GM21367 (cell line): Measurements from ENCODE around the gene C1orf159.
"Not testable (repeated sequence)": the region's sequence is repeated elsewhere in the genome, so short reads cannot be mapped to it uniquely, and the experiment has no call there.

Experiments used
- ATAC-seq: cut with Tn5 transposase; IDR thresholded peaks from one replicate; pipeline ENCODE4 v1.9.1; 2021; ENCODE audit not compliant: unreplicated experiment

The C1orf159 gene

DNA sequence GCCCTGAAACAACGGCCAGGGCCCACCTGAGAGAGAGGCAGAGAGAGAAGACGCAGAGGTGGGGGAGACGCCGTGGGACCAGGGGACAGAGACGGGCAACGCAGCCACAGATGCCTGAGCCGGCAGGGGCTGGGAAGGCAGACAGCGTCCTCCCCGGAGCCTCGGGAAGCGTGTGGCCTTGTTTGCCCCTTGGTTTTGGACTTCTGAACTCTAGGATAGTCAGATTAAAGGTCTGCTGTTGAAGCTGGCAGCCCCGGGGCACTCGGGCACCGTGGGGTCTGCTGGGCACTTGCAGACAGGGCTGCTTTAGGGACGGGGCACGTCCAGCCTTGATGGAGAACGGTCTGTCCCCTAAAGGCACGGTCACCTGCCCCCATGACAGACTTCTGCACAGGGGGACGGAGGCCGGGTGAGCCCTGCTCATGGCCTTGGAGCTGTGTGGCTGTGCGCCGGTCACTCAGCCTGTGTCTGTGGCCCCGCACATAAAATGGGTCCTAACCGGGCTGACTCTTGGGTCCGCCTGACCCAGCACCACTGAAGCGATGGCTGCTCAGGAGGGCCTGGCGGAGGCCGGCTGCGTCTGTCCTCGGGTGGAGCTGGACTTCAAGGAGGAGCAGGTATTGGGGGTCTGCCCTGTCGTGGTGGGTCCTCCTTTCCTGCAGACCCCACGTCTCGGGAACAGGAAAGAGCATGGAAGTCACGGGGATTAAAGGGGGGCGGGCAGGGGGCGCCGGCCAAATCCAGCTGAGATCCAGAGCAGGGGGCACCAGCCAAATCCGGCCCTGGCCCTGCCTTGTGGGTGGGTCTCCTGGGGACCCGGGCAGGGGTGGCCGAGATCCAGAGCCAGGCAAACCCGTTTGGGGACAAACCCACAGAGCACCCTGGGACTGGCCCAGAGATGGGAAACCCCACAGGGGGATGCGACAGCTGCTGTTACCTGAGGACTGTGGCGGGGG is 32.2 kb downstream of the C1orf159 start:
- no peak for ATAC-seq

DNA sequence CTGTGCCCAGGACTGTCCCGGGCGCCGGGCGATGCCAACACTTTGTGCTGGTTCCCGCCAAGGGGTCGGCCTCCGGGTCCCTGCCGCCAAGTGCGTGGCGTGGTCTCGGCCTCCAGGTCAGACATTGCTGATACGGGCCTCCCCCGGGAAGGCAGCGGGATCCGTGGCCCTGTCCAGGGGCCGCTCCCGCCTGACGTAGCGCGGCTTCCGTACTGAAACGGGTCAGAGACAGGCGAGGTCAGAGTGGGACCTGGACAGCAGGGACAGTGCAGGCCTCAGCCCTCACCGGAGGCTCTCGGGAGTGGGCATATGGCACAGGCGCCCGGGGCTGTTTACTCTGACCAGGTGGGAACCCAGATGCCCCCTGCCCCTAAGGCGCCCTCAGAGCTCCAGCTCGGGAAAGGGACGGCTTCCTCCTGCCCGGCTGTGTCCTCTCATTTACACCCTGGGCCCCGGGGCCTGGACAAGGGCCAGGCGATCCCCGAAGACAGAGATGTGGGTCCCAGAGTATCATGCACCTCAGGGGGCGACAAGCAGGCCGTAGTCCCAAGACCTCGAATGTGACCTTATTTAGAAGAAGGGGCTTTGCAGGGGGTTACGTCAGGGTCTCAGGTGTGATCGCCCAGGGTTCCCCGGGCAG is 33.0 kb downstream of the C1orf159 start:
- no peak for ATAC-seq

DNA sequence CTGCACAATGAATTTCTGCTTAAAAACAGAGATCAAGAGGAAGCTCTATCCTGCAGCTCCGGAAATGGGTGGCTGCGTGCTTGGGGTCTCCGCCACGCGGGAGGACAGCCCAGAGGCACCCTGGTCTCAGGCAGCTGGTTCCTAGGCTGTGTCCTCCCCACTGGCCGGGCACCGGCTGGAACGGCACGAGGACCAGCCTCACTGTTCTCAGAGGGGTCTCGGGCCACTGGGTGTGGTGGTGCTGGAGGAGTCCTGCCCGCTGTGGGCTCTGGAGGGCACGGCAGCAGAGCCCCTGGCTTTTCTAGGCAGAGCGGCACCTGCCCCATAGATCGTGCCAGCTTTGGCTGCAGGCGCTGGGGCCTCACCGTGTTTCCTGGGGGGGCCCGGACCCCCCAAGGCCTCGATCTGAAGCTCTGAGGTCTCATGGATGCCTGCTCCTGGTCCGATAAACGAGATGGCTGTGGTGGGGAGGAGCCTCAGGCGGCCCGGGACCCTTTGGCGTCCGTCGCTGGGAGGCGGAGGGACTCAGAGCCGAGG is 33.6 kb downstream of the C1orf159 start:
- no peak for ATAC-seq

DNA sequence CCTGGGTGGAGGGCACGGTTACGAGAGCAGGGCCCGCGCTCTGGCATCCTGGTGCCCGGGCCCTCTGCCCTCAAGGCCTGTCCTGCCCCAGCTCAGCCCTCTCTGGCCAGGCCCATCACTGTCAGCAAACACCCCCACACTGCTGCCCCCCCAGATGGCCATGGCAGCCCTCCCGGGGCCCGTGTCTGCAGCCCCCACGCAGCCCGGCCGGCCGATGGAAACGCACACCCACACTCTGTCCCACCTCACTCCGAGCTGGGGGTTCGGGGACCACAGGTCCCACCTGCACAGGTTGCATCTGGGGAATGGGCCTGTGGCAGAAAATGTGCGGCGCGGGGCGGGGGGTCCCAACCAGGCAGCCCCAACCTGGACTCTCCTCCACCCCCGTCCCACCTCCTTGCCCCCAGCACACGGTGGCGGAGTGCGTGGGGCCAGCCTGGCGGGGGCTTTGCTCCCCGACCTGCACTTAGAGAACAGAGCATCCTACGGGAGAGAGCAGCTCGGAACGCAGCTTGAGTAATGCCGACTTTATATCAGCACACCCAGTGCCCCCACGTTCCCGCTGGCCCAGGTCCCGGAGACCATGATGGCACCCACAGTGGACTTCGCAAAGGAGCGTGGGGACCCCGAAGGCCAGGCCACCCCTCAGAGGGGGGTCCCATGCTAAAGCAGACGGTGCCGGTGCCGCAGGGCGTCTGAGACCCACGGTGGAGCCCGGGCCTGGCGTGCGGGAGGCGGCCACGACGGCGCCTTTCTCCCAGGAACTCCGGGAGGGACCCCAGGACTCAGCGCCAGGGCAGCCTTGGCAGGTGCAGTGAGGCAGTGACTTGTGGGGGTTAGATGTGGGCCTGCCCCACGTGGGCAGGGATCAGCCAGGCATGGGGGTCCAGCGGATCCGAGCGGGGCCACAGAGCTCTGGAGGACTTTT is 34.3 kb downstream of the C1orf159 start:
- ATAC-seq: no peak

DNA sequence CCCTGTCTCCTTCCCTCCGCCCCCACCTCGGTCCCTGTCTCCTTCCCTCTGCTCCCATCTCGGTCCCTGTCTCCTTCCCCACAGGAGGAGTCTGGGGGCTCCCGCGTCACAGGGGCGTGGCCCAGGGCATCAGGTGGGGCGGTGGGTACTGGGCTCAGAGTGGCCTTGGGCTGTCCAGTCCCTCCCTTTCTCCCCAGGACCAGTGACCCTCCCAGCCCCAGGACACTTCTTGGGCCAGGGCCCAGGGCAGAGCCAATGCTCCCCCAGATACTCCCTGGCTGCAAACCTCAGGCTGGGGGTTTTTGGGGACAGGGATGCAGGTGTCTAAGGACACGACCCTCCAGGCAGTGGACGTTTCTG is 35.0 kb downstream of the C1orf159 start:
- no peak for ATAC-seq

DNA sequence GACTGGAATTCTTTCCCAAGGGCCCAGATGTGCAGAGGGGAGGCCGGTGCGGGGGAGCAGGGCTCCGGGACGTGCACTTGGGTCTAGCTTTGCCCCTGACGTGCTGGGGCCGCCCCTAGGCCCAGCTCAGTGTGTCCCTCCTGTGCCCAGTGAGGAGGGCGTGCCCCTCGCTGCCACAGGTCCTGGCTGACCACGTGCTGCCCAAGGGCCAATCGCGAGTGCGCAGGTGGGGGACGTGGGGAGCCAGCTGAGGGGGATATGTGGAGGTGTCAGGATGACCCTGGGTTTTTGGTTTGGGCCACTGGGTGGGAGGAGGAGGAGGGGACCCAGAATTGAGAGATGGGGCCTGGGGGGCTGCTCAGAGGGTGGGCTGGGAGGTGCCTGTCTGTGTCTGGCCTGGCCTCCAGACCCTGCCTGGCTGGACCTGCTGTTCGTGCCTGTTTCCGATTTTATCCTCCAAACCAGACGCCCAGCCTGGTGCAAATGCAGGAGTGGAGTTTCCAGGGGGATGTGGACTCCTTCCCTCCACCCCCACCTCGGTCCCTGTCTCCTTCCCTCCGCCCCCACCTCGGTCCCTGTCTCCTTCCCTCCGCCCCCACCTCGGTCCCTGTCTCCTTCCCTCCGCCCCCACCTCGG is 35.6 kb downstream of the C1orf159 start:
- ATAC-seq: no peak

DNA sequence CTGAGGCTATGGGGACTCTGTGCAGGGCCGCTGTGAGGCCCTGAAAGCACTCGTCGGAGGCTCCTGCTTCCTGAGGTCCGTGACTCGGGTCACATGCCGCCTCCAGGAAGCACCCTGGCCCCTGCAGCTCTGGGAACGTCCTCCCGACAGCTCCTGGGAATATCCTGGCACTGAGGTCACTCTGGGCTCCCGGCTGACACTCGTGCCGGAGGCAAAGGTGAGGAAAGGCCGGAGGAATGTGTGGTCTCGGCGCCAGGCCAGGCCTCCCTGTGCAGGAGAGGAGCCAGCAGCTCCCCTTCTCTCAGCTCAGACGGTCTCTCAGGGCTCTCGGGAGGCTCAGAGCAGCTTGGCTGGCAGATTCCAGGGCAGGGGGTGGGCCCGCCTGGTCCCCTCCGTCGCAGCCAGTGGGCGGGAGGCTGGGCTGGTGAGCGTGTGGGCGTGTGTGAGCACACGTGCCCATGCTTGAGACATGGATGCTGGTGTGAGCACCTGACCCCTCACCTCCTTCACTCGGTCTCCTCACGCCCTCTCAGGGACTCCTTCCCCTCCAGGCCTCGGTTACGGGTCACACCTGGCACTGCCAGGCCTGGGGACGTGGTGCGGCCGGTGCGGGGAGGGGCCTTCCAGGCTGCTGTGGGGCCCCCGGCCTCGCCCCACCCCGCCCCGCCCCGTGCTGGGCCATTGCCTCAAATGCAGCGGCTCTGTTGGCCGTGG is 36.3 kb downstream of the C1orf159 start:
- ATAC-seq: no peak

DNA sequence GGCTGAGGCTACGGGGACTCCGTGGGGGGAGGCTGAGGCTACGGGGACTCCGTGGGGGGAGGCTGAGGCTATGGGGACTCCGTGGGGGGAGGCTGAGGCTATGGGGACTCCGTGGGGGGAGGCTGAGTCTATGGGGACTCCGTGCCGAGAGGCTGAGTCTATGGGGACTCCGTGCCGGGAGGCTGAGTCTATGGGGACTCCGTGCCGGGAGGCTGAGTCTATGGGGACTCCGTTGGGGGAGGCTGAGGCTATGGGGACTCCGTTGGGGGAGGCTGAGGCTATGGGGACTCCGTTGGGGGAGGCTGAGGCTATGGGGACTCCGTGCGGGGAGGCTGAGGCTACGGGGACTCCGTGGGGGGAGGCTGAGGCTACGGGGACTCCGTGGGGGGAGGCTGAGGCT is 38.5 kb downstream of the C1orf159 start:
- ATAC-seq: not testable (repeated sequence)

DNA sequence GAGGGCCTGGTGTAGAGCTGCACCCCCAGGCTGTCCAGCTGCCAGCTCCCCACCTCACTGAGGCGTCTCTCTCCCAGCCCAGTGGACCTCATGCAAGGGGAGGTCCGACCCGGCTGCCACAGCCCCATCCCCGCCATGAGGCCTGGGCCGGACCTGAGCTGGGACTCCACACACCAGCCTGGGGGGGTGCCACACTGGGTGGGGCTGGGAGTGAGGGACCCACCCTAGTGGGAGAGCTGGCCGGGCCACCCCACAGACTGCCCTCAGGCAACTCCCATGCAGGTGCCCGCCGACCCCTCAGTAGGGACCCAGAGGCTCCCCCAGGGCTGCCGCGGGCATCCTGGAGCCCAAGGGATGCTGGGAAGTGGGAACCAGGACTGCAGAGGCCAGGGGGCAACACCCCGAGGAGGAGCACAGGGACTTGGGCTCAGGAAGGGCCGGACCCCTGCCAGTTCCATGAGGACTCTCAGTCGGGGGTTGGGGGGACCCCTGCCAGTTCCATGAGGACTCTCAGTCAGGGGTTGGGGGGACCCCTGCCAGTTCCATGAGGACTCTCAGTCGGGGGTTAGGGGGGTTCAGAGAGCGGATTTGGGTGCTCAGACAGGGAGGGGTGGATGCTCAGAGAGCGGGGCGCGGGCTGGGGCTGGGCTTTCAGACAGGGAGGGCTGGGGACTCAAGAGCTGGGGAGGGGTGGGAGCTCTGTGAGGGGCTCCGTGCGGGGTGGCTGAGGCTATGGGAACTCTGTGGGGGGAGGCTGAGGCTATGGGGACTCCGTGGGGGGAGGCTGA is 40.5 kb downstream of the C1orf159 start:
- no peak for ATAC-seq

DNA sequence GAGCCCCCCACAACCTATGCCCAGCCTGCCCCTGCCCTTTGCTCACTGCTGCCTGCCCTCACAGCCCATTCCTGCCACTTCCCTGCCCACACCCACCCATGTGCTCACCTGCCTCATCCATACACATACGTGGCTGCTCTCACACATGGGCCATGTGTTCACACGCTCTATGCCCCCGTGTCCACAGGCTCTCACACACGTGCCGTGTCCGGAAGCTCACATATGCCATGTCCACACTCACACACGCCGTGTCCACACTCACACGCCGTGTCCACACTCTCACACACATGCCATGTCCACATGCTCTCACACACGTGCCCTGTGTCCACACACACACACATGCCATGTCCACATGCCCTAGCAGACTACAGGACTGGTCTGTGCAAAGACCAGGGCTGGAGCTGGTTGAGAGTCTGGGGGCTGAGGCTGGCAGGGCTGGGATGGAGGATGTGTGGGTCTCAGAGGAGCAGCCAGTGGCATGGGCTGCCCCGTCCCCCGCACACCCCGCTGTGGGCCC is 41.2 kb downstream of the C1orf159 start:
- ATAC-seq: no peak

DNA sequence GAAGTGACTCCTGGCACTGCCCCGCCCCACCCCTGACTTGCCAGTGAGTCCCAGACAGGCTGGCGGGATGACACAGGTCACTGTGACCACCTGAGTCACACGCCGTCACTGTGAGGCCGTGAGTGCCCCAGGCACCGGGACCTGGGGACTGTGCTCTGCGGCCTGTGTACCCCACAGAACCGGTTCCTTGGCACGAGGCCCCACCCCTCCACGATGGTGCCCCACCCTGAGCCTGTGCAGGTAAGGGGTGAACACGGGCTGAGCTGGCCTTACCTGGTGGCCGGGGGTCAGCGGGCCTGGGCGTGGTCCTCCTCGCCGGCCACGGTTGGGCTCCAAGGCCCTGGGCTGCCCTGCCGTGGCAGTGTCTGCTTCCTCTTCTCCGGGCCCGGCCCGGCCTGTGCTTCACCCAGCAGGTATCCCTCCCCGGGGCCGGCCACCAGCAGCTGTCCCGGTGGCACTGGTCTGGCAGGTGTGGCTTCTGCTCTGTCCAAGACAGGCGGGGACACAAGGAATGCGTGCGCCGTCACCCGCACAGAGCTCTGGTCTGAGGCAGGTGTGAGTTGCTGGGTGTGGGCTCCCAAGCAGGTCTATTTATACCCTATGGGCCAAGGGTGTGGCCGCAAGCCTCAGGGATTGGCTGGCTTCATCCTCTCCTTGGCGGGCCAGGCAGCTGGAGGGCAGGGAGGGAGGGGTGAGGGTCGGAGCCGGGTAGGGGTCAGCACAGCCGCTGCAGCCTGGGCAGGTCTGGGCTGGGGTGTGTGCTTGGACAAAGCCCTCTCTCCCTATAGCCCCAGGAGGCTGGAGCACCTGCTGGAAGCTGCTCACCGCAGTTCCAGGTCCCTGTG is 41.9 kb downstream of the C1orf159 start, which contains the start of gene RNF223:
RNF223 (minus strand) TSS at position 564 of the 845 bp plus-strand sequence. CDS start 1,740 bp downstream, outside the sequence.
- ATAC-seq: no peak

DNA sequence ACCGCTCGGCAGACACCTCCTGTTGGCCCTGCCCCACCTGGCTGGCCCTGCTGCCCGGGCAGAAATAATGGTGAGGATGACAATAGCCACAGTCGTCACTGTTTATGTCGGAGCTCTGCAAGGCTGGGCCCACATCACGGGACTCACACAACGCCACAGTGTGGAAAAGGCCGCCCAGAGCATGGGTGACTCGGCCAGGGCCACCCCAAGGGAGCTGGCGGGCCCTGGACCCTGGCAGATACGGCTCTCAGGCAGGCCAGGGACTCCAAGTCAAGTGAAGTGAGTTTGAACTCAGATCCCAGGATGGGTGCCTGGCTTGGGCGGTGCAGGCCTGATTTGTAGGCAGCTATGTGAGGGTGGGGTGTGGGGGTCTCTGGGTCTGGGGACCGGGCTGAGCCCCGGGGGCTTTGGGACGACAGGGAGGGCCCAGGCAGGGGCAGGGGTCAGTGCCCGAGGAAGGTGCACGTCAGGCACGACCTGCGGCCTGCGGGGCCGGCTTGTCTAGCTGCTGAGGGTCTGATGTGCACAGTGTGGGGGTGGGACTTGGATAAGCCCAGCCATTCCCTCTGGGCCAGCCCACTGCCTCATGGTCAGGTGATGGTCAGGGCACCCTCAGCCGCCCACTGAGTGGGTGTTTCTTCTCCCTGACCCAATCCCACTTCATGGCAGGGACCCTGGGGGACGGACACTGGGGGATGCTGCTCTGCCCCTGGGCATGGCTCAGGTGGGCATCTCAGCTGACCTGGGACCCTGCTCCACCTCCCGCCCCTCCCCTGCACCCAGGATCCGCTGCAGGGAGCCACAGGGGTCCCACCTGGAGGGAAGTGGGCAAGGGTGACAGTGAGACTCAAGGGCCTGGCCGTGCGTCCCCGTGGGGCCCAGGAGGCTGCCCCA is 42.8 kb downstream of the C1orf159 start:
- ATAC-seq: no peak

DNA sequence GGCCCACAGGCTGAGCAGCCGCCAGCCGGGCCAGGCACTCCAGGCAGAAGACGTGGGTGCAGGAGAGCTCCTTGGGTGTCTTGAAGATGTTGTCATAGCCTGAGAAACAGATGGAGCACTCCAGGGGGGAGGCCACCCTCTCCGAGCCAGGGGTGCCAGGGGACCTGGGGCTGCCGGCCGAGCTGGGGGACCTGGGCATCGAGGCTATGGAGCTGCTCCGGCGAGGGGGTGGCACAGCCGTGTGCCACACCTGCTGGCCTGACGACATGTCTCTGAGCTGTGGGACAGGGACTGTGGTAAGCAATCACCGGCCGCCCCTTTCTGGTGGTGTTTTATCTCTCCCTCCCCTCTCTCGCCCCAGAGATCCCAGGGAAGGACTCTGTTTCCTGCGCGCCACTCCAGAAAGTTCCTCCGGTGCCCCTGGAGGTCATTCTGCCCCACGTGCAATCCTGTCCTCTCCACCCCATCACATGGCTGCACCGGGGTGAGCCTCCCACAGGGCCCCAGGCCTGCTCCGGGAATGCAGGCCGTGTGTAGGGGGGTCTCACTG is 43.5 kb downstream of the C1orf159 start:
- ATAC-seq: no peak

DNA sequence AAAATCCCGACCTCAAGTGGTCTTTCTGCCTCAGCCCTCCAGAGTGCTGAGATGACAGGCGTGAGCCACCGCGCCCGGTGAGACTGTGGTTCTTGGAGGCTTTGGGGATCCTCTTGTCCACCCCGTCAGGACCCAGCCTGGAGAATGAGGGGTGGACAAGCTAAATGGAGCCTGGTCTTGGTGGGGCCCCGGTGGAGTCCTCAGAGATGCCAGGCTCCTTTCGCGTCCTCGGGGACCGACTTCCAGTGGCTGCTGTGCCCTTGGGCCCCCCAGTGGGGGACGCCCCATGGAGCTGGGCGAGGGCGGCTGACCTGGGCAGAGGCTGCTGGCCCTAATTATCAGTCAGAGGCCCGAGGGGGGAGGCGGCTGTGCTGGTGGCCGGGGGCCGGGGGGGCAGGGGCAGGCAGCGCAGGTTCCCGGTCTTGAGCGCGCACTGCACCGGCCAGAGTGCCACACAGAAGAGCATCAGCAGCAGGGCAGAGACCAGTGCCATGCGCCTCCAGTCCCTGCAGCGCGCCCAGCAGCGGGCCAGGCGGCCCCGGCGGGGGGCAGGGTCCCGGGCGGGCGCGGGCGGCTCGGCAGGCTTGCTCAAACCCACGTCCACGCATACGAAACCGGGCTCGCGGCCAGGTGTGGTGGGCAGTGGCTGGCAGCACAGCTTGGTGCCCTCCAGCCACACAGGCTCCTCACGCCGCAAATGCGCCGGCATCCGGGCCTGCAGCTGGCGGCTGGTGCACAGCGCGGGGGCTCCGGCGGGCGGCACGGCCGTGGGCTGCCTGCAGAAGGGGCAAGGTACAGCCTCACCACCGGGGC is 44.2 kb downstream of the C1orf159 start:
- no peak for ATAC-seq
